NCI-H69 (cell line): ENCODE measurements around the gene STAT4.

Source experiments
- DNase-seq: peaks from one replicate; lab custom pipeline; 2025; lab: John Stamatoyannopoulos, UW

Gene STAT4

DNA sequence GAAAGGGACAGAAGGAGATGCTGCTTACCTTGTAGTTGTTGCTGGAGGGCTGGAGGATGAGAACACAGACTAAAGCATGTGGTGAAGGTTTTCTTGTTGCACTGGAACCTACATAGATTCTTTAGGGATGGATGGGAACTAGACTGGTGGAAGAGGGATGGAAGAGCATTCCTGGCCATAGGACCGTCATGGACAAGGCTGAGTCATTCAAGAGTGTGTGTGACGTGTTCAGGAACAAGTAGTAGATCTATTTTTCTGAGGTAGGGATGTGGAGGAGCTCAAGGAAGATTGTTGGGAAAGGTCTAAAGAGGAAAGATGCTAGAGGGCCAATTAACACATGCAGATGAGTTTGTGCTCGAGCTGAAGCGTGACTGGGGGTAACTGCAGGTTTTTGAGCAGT lies 6.6 kb downstream of the STAT4 start:
- DNase-seq, result no peak

DNA sequence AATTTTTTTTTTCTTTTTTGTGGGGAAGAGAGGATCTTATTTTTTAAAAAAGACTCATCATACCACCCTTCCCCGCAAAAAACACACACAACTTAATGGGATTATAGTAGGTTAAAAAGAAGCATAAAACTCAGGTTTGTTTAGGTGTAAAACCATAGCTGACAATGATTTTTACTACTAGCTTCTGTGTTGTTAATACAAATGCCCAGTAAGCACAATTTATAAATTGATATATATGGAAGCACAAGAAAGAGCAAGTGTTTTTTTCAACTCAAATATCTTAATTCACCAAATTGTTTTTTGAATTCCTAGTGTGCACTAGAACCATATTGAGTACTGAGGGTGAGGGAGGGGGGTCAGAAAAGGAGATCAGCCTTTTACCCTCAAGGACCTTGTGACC lies 7.0 kb downstream of the STAT4 start:
- no peak for DNase-seq

DNA sequence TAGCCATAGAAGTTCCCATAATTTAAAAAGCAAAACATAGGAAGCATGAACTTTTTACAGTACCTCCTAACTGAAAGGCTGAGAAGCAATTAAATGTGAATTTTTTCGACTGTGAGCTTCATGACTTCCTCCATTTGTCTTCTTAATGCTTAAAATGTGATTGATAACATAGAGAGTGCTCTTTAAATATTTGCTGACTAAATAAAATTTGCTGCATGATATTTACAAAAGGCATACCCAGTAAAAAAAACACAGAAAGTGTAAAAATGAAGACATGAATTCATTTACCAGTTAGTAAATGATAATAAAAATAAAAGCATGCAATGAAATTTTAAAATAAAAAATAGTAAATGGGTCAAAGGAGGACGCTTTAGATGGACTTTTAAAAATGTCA lies 21.9 kb downstream of the STAT4 start:
- no peak for DNase-seq

DNA sequence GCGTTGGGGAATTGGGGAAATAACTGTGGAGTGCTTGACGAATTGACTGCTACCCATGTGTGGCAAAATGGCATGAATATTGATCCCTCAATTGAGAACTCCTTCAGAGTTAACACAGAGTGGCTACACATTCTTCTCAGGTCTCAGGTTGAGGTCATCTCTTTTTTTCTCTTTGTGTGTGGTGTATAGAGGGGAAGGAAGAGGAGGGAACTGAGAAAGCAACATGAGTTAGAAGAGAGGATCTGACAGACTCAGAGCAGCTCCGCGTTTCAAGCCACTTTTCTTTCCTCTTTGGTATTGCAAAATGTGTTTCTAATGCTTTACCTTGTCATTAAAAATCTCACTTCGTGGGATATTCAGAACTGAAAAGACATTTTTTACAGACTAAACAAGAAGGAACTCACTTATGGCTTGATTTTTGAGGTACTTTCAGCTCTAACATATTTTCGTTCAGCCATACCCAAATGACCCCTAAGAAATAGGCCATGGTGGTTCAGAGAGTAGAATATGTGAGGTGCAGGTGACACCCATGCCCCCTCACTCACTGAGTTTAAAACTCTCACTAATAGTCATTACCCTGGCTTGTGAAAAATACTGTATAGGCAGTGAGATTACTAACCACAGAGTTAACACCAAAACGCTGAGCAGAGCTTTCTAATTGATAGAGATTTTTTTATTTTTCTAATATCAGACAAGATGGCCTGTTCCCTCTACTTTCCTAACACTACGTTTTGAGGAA lies 22.5 kb downstream of the STAT4 start:
- no peak for DNase-seq

DNA sequence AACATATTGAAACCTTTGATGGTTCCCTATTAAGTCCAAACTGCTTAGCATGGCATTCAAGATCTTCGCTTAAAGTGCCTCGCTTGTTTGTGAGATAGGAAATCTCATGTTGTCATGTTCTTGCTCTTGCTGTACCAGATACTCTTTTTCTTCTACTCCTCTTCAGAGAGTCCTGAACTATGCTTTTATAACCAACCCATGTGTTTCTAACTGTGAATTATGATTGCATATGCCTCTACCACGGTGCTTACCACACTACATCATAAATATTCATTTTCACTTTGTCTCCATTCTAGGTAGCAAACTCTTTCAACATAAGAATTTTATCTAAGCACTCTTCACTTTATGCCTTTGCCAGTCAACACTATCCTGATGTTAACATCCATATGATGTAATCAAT lies 23.6 kb downstream of the STAT4 start:
- no peak for DNase-seq

DNA sequence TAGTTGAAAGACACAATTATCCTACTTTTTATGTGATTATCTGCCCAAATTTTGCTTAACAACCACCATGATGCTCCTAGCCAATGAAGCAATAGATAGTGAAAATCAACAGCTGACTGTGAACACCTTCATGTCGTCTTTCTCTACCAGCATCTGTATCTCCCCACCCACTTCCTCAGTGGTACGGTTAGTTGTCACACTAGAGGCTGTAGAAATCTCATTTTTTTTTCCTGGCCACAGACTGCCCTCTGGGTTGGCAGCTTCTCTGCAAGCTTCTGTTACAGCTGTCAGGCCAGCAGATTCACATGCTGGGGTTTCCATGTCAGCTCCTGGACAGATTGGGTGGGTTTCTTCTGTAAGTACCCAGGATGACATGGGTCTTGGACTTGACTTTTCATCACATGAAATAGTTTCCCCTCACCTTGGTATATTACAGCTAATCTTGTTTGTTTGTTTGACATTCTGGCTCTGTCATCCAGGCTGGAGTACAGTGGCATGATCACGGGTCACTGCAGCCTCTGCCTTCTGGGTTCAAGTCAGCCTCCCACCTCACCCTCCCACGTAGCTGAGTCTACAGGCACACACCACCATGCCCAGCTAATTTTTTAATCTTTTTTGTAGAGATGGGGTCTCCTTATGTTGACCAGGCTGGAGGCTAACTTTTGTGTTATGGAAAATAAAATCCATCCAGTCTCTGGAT lies 24.3 kb downstream of the STAT4 start:
- DNase-seq, result no peak

DNA sequence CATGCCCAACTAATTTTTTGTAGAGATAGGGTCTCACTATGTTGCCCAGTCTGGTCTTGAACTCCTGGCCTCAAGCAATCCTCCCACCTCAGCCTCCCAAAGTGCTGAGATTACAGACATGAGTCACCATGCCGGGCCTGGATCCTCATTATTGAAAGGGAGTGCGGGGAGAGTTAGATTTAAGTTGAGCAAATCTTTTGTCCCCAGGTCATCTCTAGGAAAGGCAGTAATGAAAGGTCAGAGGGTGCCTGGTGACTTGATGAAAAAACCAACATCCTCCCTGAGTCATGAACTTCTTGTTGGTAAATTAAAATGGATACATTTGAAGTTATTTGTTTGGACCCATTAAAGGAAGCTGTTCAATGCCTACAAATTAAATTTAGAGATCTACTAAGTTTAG lies 25.1 kb downstream of the STAT4 start:
- no peak for DNase-seq

DNA sequence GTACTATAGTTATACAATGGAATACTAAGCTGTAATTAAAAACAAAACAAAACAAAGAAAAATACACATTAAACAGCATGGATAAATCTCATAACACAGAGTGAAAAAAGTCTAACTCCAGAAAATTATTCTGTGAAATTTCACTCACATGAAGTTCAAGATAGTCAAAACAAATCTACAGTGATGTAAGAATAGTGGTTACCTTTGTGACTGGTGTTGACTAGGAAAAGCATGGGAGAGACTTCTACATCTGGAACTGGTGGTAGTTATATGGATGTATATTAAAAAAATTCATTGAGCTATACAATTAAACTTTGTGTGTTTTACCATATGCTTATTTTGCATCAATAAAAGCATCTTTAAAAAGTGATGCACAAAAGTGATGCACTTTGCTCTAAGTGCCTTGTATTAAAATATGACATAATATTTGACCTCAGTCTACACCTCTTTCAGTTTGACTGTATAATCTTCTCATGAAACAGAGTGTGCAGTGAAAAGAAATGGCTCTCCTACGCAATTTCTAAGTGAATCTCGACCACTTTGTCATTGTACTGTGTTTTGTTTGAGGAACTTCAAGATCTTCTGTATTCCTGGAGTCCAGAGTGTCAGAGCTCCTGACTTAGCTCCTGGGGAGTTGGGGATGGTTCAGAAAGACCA lies 28.0 kb downstream of the STAT4 start:
- DNase-seq, result no peak

DNA sequence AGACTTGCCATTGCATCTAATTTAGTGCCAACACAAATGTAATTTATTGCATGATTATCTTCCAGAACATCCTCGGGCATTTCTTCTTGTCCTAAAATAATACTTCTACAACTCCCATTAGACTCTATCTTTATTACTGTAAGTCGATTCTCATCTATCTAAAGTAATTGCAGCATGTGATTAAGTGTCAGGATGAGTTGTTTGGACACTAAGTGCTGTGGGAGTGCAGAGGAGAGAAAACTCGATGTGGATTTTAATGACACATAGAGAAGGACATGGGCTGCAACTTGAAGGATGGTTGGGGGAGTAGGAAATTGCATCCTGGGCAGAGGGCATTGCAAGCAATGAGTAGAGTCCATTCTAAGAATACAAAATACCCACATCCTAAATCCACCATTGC lies 33.5 kb downstream of the STAT4 start:
- no peak for DNase-seq

DNA sequence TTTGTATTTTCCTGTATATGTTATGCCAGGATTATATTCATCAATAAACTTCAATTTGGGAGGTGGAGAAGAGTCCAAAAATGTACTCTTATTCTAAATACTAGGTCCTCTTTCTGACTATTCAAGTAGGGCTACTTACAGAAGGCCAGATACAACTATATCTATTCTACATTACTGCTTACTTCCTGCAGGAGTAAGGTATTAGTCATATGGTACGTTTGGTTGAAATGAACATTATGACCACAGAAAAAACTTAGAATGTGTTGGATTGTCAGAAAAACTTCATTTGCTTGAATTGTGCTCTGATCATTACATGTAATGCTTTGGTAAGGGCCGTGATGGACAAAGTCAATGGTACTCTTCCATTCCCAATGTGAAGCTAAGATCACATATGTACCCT lies 35.0 kb downstream of the STAT4 start:
- DNase-seq, result no peak

DNA sequence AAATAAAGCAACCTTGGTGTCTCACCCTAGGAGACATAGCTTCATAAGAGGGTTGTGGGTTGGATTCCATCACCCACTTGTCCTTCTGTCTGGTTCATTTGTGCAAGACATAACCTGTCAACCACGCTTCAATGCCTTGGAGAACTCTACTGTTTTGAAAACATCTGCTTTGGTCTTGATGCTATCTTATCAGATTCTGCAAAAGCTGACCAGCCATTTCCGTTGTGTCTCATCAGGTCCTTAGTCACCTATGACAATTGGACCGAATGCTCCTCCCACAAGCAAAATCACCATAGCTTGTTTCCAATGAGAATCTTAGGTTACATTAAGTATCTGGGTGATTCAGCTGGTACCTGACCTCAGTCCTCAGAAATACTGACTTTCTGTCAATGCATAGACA lies 35.4 kb downstream of the STAT4 start:
- DNase-seq, result no peak

DNA sequence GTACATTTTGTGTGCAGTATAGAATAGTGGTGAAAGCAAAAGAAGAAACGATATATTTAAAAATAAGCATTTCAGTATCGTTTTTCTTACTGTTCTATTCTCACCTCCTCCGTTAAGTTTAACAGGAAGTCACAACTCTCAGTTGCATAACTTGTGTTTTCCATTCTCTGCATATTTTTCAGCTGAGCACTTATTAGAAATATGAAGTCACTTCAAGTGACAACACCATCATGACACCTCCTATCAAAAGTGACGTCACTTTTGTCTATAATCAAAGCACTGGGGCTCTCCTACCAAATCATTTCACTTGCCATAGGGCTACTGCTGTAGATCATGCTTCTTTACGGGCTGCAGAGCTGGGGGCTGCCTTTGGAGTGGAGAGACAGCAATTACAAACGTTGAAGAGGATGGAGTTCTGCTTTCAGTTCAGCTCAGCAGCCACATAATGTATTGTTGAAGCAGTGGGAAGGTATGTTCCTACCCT lies 36.3 kb downstream of the STAT4 start:
- no peak for DNase-seq

DNA sequence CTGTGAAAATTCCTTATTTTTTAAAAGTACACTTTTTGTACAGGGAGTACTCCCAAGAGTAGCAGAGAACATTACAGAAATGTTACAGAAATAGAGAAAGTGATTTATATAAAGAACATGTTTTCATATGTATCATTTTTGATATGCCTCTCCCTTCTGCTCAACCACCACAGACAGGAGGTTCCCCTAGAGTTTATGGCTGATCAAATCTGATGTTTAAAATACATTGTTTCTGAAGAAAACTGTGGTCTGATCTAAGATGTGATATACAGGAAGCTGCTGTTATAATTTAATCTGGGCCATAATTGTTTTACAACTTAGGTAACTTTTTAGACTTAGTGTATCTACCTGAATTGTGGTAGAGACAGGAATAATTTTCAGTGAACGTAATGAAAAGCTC lies 37.0 kb downstream of the STAT4 start:
- DNase-seq, result no peak

DNA sequence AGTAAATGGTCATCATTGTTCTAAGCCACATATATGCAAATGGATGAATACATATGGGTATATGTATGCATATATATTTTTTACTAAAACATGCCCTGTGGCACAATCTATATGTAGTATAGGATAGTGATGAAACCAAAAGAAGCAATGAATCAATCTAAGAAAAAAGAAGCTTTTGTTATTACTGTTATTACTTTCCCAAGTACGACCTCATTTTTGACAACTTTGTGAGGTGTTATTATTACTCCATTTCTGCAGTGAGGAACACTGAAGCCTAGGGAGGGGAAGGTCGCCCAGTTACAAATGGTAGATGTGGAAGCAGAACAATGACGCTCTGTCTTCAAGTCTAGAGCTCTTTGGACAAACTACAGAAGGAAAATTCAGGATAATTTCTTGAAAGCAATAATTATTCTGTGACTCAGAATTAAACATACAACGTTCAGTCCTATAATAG lies 38.3 kb downstream of the STAT4 start:
- no peak for DNase-seq

DNA sequence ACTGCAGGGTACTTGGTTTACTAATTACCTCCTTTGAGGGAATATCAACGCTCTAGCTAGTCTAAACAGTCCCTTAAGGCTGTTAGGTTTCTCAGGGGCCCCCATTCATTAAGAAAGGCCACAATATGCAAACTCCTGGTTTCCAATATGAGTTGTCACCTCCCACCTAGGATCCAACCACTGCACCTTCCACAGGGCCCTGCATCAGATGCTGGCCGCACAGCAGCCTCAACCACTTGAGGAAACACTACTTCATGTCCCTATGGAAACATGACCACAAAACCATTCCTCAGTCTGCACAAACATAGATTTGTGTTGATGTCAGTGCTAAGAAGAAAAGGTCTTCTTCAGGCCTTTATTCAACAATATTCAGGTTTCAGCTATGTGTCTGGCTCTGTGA lies 40.9 kb downstream of the STAT4 start:
- DNase-seq, result no peak

DNA sequence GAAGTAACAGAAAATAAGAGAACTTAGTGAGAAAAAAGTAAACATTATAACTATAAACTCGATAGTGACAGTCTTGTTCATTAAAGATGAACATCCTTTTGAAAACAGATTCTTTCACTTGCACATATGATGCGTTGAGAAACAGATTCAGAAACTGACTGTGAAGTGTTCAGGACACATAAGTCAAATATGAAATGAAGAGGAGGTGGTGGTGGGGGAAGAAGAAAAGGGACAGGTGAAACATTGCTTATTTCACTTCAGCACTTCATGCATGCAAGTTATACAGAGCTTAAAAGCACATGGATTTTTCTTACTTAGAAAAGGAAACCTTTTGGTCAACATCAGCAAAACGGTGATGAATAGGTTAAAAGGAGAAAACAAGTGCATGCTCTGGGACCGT lies 42.5 kb downstream of the STAT4 start:
- no peak for DNase-seq

DNA sequence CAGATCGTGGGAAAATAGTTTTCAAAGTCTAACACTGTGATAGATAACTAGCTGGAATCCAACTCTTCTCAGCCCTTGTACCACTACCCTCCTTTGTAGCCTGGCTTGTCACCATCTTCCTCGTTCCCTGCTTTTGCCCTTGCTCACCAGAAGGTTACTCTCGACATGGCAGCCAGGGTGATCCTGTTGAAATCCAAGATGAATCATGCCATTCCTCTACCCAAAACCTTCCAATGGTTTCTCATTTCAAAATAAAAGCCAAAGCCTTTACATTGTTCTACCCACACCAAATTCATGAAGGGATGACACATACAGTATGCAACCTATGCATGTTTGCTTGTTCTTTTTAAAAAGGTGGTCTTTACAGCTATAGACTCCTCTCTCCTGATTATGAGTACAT lies 45.7 kb downstream of the STAT4 start:
- DNase-seq, result no peak

DNA sequence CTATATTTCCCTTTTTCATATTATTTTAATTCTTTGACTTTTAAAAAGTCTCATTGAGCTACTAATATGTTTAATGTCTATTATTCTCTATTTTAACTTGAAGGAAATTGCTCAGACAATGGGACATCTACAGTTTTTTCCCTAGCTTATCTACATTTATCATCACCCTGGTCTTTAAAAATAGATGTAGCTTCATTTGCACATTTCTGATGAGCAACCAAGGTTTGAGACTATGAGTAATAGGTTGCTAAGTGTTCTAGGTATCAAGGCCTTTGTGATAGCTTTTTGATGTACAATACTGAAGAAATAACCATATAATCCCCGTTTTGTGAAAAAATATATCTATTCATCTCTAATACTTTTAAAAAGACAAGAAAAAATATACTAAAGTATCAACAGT lies 47.0 kb downstream of the STAT4 start:
- DNase-seq, result no peak

DNA sequence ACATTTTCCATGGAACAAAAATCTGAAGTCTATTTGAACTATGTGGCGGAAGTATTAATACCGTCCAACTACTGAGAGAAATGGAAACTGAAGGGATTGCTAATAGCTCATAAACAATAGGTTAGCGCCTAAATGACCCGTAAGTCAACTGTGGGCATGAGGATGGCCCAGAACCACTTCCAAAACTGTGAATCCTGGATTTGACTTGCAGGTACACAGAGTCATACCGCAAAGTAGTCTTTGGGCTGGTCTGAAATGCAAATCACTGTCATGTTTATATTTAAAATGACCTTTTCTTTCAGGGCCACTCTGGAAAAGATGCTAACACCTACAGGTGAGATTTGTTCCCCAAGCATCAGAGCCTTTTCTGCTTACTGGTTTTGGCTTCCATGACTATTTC lies 50.6 kb downstream of the STAT4 start:
- DNase-seq, result no peak

DNA sequence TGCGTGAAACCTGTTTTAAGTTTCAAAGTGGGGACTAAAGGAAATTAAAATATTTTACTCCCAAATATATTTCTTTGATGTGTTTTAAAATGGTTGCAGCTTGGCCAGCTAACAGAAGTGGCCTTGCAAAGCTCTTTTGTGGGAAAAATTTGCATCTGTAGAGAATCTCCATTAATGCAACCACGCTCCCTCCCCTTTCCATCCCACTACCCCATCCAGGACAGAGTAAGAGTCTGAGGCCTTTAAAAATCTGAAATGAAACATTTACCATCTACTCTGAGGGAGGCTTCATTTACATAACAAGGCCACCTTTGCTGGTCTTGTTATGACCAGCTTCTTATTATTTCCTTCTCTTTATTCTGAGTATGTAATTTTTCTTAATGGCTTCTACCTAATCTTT lies 63.5 kb downstream of the STAT4 start:
- DNase-seq, result no peak

DNA sequence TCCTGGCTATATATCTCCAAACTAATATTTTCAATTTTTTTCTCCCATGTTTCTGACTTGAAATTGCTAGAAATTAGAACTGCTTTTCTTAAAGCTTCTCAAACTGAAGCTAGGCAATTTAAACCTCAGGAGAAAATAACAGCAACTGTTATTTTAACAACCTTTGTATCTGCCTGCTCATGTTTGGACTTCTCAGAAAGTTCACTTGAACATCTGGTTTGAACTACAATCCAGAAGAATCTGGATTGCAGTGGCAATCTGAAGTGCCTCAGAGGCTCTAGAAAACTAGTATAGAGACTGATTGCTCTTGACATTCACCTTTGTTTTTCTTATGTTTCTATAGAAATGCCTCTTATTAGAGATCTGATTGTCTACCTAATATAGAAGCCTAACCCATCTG lies 64.1 kb downstream of the STAT4 start:
- no peak for DNase-seq

DNA sequence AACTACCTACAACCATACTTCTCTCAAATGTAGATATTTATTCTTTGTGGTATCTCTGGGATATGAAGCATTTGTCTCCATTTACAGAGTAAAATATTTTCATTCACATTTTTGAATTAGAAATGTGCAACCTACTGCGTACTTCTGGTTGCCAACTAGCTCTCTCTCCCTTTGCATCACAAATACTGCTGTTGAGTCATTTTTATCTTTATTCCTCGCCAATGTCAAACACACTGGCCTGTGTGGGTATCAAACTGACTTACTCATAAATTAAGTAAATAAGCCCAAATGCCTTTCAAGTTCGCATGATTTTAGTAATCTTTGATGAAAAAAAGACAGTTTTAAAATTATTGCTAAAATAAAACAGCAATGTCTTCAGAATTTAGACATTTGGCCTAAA lies 67.3 kb downstream of the STAT4 start:
- no peak for DNase-seq

DNA sequence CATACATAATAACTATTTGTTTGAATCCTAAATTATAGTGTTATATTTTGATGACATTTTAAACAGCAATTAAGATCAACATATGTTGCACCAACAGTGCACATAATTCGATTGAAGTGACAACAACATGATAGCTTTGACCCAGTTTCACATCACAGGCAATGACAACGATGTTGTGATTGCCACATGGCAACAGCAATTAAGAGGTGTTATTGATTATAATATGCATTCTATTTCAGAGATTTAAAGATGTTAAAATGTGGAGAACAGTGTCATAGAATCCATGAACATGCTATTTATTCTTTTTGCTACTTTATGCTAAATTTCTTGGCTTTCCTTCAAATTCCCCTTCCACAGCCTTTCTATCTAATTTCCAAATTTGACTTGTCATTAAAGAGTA lies 68.5 kb downstream of the STAT4 start:
- DNase-seq, result no peak
